Measurements from ENCODE around the gene GNAQ.

The GNAQ gene

DNA sequence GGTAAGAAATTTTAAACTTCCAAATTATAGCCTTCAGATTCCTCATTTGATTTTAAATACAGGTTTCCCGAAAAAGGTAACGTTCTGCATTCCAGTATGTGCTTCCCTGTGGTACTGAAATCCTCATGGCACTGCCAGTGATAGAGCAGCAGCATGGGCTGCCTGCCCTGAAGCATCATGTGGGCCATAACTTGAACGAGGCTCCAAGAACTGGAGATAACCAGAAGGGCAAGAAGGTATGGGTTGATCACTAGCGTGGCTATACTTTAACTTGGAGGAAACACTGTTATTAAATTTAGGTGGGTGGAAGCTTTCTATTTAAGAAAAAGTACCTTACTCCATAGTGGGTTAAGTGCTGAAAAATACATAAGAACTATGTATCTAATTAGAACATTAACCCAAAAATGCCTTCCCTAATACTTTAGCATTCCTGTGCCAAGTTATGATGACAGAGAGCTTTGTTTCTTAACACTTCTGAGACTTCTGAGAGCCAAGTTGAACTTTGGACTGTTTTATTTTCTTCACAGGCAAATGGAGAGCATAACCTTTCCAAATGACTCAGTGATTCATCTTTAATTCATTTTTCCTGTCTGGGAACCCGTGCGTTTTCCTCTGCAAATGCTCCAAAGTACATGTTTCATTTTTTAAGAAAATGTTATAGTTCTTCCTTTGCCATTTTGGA lies 192.0 kb downstream of the GNAQ start:
- in situ Hi-C loops (cut with MboI; ENCODE audit: low pct_unique_long_range_greater_than_20kb, low sequenced_read_pairs), result no loop called here
- DNase-seq, result no peak

DNA sequence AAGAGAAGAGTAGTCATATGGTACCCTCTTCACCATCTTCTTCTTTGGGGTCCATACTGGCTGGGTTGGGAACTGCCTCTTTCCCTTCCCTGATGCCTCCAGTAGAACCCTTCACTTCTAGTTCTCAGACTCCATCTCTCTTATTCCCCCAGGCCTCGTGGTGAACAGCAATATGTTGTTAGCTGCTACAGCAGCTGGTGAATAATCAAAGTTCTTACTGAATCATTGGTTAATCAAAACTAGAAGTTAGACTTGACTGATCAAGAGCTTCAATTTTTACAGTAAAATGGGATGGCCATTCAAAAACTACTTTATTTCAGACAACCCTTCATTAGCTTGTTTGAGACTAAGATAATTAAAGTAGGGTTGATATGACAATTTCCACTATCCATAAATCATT lies 192.6 kb downstream of the GNAQ start:
- in situ Hi-C loops (cut with MboI; ENCODE audit: low pct_unique_long_range_greater_than_20kb, low sequenced_read_pairs), result no loop called here
- no peak for DNase-seq

DNA sequence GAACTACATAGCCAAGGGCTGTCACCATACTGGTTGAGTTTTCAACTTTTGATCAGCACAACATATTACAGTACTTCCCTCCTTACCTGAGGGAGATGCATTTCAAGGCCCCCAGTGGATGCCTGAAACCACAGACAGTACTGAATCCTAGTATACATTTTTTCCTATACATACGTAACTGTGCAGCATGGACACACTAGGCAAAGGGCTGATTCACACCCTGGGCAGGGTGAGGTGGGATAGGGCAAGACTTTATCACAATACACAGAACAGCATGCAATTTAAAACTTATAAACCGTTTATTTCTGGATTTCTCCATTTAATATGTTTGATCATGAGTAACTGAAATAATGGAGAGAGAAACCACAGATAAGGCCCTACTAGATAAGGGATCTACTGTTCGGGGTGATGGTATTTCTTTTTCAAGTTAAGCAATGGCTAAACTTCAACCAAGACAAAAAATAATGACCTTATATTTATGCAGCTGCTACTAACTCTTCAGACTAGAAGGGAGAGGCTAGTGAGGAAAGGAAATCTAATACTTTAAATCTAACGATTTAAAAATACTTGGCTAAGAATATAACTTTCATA lies 196.6 kb downstream of the GNAQ start:
- no peak for DNase-seq
- in situ Hi-C loops (cut with MboI; ENCODE audit: low pct_unique_long_range_greater_than_20kb, low sequenced_read_pairs), result no loop called here

DNA sequence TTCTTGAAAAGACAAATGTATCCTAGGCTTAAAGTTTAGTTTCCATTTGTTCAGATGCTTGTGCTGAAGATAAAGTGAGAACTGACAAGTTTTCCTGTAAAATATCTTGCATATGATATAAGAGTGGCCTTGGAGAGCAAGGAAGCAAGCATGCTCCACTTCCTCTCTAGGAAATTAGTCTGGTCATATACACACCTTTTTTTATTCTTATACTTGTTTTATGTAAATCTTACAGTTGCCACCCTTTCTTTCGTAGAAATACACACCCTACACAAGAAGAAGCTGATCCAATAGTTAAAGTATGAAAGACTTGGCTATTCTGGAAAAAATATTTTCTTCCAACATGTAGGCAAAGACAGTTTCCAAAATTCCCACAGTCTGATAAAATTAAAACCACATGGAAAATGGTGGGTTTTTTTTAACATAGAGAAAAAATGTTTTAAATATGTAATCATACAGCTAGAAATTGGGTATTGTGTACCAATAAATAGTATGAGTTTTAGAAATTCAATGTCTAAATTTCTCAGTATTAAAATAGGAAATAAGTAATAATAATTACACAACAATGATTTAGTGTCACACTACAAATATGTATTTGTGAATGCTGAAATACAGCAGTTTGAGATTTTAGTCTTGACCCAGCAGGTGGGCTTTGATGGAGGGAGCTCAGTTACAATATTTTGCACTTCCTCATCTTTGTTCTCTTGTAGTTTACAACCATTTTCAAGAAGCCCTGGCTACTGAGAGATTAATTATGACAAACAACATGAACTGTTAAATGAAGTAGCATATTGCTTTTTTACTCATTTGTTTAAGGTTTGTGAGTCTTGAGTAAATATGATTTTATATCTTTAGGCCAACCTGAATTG lies 197.8 kb downstream of the GNAQ start:
- in situ Hi-C loops (cut with MboI; ENCODE audit: low pct_unique_long_range_greater_than_20kb, low sequenced_read_pairs), result no loop called here
- peak; percentile 39 for DNase-seq

DNA sequence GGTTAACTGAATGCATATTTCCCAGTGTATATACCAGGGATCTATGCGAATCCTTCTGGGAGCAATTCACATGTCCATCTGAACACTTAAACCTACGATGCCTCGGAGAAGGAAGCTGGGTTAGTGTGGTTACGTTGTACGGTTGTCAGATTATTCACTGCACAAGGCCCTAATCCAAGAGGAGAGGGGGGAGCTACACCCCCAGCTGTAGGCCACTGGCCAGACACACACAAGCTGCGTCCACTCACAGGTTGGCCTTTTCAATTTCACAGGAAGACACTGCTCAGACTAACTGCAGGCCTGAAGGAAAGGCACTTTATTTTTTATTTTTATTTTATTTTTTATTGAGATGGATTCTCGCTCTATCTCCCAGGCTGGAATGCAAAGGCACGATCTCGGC lies 199.0 kb downstream of the GNAQ start:
- DNase-seq, result no peak
- in situ Hi-C loops (cut with MboI; ENCODE audit: low pct_unique_long_range_greater_than_20kb, low sequenced_read_pairs), result no loop called here

DNA sequence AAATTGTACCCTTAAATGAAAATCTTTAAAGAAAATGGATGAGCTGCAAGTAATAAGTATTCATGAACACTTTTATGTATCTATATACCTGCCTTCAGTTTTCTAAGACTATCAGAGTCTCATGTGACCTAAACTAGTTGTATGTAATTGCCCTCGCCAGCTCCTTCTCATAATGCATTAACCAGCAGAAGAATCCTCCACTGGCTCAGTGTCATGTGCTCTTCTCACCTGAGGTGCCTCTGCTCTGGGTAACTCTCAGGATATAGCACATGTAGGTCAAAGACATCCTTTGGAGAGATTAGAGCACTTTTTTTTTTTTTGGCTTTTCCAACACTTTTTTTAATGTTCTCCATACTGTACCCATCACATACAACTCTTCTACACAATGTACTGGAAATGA lies 199.8 kb downstream of the GNAQ start:
- DNase-seq, result no peak
- in situ Hi-C loops (cut with MboI; ENCODE audit: low pct_unique_long_range_greater_than_20kb, low sequenced_read_pairs), result no loop called here

DNA sequence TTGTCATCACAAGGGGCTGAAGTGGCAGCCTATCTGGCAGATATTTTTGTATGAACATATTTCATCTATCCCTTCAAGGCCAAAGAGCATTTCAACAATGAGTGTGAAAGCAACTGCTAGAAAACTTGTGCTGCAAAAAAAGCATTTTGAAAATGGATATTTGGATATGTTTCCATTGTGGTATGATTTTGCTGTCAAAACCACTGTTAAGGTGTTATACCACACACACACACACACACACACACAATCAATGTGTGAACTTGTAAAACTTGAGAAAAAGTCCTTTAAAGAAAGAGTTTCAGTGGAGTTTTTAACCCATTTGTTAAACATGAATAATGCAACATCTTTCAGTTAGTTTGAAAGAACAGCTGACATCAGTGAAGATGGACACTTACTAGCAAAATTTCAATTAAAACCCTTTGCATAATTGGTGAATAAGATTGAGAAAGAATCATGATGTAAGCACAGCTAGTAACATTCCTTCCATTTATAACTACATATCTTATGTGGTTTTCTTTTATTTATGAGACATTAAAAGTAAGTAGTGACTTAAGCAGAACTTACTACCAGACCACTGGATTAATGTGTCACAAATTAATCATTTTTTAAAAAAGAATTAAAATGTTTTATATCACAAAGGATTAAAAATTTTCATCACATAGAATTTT lies 200.9 kb downstream of the GNAQ start:
- DNase-seq, result no peak
- in situ Hi-C loops (cut with MboI; ENCODE audit: low pct_unique_long_range_greater_than_20kb, low sequenced_read_pairs), result no loop called here

DNA sequence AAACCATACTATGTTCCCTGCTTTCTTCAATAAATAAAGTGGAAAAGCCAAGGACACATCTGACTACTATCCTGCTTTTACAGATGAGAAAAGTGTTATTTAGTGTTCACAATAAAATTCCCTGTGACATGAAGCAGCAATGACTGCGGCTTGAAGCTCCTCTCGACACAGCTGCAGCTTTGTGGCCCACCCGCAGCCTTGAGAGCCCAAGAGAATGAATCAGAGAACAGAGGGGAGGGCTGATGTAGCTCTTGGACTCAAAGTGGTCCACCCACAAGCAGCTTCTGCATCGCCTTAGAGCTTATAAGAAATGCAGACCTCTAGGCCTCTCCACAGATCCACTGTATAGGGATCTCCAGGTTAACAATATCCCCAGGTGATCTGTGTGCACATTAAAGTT lies 202.2 kb downstream of the GNAQ start:
- no peak for DNase-seq
- in situ Hi-C loops (cut with MboI; ENCODE audit: low pct_unique_long_range_greater_than_20kb, low sequenced_read_pairs), result no loop called here

DNA sequence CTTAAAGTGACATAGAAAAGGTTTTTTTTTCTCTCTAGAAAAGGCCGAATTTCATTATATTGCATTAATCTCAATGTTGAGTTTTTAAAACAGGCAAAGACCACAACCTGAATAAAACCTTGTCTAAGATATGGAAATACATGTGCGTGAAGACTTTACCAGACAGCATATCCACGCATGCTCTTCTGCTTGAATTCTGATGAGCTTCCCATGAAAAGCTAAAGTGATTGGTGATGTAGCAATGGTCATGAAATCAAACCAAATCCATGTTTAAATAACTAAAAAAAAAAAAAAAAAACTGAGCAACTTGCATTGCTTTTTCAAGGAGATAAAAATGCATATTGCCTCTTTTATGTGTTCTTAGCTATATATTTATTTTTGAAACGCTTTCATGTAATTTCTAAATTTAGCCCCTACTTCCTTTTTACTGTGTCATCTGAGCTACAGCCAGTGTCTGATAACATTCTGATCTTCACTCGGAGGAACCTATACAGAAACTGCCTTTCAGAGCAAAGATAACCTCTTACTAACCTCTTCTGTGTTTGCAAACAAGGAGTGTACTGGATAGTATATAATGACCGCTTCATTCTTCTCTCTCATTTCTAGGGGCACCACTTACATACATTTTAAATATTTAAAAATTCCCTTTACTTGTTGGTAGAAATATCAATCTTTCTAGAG lies 204.4 kb downstream of the GNAQ start:
- in situ Hi-C loops (cut with MboI; ENCODE audit: low pct_unique_long_range_greater_than_20kb, low sequenced_read_pairs), result no loop called here
- peak; percentile 64 for DNase-seq

DNA sequence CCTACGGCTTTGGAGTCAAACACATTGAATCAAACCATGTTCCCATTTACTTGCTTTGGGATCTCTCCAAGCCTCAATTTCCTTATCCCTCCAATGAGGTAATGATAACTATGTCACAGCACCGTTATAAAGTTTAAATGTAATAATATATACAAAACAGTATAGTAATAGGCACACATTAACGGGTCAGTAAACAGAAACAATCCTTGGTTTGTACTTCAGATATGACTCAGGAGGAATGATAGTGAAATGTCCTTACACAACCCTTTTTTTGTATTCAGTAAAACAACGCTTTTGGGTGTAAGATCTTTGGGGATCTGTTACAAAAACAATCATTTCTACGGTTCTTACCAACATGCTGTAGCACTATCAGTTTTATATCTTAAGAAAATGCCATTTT lies 205.0 kb downstream of the GNAQ start:
- in situ Hi-C loops (cut with MboI; ENCODE audit: low pct_unique_long_range_greater_than_20kb, low sequenced_read_pairs), result no loop called here
- no peak for DNase-seq

DNA sequence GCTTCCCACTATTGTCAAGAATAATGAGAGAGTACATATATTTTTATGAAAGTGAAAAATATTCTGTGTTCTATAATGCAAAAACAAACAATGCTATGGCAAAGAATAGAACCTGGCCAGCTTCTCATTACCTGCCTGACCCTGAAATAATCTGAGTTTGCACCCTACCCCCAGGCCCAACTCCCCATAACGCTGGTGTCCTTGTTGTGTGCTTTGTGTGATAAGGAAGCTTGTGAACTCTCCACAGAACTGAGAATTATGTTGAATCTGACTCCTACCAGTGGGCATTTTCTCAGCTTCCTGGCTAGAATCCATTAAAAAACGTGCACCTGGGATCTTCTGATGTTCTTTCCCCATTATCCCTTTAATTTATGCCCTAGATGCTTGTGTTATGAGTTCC lies 205.5 kb downstream of the GNAQ start:
- in situ Hi-C loops (cut with MboI; ENCODE audit: low pct_unique_long_range_greater_than_20kb, low sequenced_read_pairs), result no loop called here
- DNase-seq, result no peak

DNA sequence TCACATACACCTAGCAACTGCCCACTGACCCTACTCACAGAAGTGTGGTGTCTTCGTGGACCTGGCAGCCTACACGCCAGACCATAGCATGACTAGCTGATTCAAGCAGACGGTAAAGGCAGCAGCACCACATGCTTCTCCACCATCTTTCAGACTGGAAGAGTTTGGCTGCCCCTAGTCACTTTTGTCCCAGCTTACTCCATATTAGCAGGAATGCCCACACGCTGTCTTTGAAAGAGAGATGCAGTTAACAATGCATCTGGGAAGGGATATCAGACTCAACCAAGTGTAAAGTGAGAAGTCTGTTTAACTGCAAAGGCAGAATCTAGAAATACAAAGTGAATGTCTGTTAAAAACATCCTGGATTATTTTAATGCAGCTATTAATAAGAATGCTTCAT lies 206.2 kb downstream of the GNAQ start:
- in situ Hi-C loops (cut with MboI; ENCODE audit: low pct_unique_long_range_greater_than_20kb, low sequenced_read_pairs), result no loop called here
- DNase-seq, result no peak

DNA sequence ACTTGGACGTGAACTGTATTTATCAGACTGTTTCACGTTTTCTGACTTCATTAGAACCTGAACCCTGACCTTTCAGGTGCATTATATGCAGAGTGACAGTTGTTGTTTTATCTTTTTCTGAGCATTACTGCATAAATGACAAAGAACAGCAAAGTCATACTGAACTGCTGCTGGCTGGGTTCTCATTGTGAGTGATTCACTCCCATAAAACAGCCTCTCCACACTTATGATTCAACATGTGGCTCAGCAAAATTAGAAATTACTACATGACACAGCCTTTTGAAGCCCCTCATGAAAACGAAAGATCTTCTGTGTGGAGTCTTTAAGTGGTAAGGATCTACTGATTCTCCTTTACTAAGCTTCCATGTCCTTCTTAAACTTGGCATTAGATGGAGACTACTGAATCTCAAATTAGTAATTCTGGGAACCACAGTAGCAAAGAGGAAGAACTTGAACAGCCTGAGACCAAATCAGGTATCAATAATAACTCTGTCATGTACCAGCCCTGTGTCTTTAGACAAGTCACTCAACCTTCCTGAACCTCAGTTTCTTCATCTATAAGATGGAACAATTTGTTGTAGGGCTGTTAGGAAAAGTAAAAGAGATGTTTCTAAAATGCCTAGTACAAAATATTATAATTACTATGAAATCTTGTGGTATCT lies 211.2 kb downstream of the GNAQ start:
- no peak for DNase-seq
- in situ Hi-C loops (cut with MboI; ENCODE audit: low pct_unique_long_range_greater_than_20kb, low sequenced_read_pairs), result no loop called here

DNA sequence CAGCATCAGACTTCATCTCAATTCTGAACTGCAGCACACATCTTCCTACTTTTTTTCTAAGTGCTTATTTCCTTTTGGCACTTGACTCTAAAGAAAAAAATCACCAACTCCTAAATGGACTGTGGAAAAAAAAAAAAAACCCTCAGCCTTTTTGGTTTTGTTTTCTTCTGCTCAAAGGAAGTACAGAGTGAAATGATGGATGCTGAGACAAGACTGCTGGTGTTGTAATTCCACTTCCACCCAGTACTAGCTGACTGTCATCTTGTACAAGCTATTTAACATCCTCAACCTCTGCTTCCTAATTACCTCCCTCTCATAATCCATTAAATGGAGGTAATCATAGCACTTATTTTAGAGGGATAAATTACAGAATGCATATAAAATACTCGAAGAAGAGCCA lies 212.0 kb downstream of the GNAQ start:
- DNase-seq, result peak; percentile 43
- in situ Hi-C loops (cut with MboI; ENCODE audit: low pct_unique_long_range_greater_than_20kb, low sequenced_read_pairs), result no loop called here

DNA sequence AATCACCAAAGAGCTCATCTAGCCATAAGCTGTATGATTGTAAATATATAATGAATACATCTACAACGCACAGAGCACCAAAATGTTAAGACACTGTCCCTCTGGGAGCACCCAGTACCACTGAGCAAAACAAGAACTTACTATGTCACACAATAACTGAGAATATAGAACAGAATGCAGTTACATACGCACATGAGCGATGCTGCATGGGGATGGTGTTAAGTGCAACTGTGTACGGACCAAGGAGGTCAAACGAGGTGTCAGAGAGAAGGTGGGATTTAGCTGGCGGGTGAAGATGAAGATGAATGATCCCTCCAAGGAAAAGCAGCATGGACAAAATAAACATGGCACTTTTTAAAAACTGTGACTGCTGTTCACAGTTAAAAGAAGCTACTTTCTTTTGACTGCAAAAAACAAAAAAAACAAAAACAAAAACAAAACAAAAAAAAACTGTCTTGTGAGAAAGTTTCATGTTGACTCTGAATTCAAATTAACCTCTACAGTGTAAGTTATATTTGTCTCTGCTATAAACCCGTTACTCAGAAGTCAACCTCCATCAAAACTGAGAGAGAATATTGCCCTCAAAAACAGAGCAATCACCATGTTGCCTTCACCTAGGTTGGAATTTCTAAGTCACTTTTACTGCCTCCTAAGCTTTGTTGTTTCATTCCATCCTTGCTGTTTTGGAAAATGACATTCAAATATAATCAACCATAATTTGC lies 213.9 kb downstream of the GNAQ start:
- no peak for DNase-seq
- in situ Hi-C loops (cut with MboI; ENCODE audit: low pct_unique_long_range_greater_than_20kb, low sequenced_read_pairs), result no loop called here

DNA sequence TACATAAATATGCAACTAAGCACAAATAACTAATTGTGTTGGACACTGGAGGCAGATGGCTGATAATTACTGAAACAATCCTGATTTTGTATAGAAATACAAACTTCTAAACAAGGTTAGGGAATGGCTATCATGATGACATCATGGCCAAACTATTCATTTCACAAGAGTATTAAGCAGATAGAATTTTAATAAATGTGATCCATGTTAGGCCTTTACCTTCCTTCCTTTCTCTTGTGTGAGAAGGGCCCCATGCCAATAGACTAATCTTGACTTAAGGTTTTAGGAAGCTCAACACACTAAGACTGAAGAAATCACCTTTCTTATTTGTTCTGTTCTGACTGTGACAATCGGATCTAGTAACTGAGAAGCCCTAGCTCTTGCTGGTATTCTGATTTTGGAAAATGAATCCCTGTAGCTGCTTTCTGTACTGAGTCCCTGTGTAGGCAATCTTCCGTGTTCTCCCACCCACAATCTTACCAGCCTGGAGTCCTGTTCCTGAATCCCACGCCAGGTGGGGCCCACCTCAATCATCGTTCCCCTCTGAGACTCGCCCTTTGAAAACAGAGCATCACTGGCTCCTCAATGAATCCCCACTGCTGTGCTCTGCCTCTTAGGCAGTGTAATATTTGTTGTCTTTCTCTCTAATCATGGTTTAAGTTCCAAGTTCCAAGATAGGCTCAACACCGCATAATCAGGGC lies 214.8 kb downstream of the GNAQ start:
- in situ Hi-C loops (cut with MboI; ENCODE audit: low pct_unique_long_range_greater_than_20kb, low sequenced_read_pairs), result no loop called here
- no peak for DNase-seq

DNA sequence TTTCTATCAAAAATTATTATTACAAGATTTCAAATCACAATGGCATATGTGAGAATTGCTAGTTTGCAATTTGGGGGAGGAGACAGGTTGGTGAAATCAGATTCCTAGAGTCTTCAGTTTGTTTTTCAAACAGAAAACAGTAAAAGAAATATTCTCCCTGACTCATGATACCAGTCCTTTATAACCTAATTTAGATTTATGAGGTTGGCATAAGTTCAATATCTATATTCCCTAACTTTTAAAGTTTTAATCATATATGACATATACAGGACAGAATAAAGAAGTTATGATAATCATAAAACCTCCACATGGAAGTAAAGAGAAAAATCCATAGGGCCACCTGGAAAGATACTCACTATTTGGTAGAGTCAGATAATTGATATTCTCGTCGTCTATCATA lies 216.4 kb downstream of the GNAQ start:
- in situ Hi-C loops (cut with MboI; ENCODE audit: low pct_unique_long_range_greater_than_20kb, low sequenced_read_pairs), result no loop called here
- DNase-seq, result no peak

DNA sequence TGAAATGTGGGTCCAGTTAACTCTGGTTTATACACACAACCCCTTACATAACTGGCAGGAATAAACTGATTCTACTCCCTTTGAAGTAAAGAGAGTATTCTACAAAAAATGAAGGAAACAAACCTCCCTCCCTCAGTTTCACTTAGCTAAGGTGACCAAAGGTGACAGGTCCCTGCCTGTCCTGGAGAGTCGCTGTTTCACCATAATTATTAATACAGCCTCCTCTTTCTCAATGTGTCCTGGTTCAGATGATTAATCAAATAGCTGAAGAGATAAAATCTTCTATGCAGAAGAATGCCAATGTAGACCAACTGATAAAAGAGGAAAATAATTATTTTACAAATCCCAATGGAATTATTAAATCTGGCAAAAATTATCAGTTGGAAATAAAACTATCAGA lies 219.8 kb downstream of the GNAQ start:
- in situ Hi-C loops (cut with MboI; ENCODE audit: low pct_unique_long_range_greater_than_20kb, low sequenced_read_pairs), result no loop called here
- DNase-seq, result no peak
